ENCODE measurements around the gene DAAM2.

- TF ChIP-seq NRF1 (IDR thresholded peaks at IDR 0.05; ENCODE audit: low read depth, low read length): no peak
- TF ChIP-seq RAD21 (IDR thresholded peaks at IDR 0.05 in 1 of 2, conservative IDR thresholded peaks at IDR 0.05 in 1 of 2; ENCODE audit: low read depth in 2 of 2, low read length in 2 of 2): no peak
These were observed 61.4 kb downstream of the DAAM2 start for GRCh38 chr6:39853604-39854003.
